Mesendoderm (in vitro differentiated cells): ENCODE data around the gene TEX26.

ENCODE experiments used
- DNase-seq: peaks from one replicate; pipeline ENCODE4 v3.0.0; 2013
- H2AK5ac ChIP-seq: 2 replicates; pipeline ENCODE4 v1.6.1; 2013; ENCODE audit warnings: low read length, inconsistent platforms
- H2BK120ac ChIP-seq: 2 replicates; pipeline ENCODE4 v1.6.1; 2013; ENCODE audit warnings: low read depth, mild to moderate bottlenecking, low read length, moderate library complexity, mixed read lengths
- H2BK15ac ChIP-seq: replicated peaks from 2 replicates; pipeline ENCODE4 v1.6.1; 2013; ENCODE audit warnings: low read depth, mild to moderate bottlenecking, moderate library complexity
- H2BK5ac ChIP-seq: 2 replicates; pipeline ENCODE4 v1.6.1; 2013; ENCODE audit warnings: low read length, inconsistent platforms
- H3K18ac ChIP-seq: 2 replicates; pipeline ENCODE4 v1.6.1; 2013; ENCODE audit warnings: mild to moderate bottlenecking, low read length, mixed read lengths
- H3K23ac ChIP-seq: one replicate; pipeline ENCODE4 v1.6.1; 2013; ENCODE audit warnings: low read length
- H3K27ac ChIP-seq: 2 replicates; pipeline ENCODE4 v1.5.1; 2013; ENCODE audit warnings: low read depth, mild to moderate bottlenecking, inconsistent platforms, low read length, moderate library complexity
- H3K27me3 ChIP-seq: 2 replicates; pipeline ENCODE4 v1.6.1; 2013; ENCODE audit warnings: low read length, control low read depth, mild to moderate bottlenecking, inconsistent platforms; ENCODE audit not compliant: insufficient read depth, poor library complexity
- H3K36me3 ChIP-seq: 2 replicates; pipeline ENCODE4 v1.6.1; 2013; ENCODE audit warnings: low read length, inconsistent platforms; ENCODE audit not compliant: control insufficient read depth, insufficient read depth
- H3K4ac ChIP-seq: one replicate; pipeline ENCODE4 v1.6.1; 2013; ENCODE audit warnings: low read depth, mild to moderate bottlenecking, low read length, moderate library complexity
- H3K4me1 ChIP-seq: 2 replicates; pipeline ENCODE4 v1.6.1; 2013; ENCODE audit warnings: low read depth, low read length, inconsistent platforms; ENCODE audit not compliant: control insufficient read depth
- H3K4me2 ChIP-seq: 2 replicates; pipeline ENCODE4 v1.6.1; 2013; ENCODE audit warnings: low read length
- H3K4me3 ChIP-seq: 2 replicates; pipeline ENCODE4 v1.5.1; 2013; ENCODE audit warnings: mild to moderate bottlenecking, low read length
- H3K56ac ChIP-seq: one replicate; pipeline ENCODE4 v1.6.1; 2013; ENCODE audit warnings: low read length
- H3K79me1 ChIP-seq: 2 replicates; pipeline ENCODE4 v1.6.1; 2013; ENCODE audit warnings: low read length, inconsistent platforms
- H3K79me2 ChIP-seq: 2 replicates; pipeline ENCODE4 v1.6.1; 2013; ENCODE audit warnings: mild to moderate bottlenecking, low read length; ENCODE audit not compliant: control insufficient read depth, insufficient read depth
- H3K9ac ChIP-seq: 2 replicates; pipeline ENCODE4 v1.6.1; 2013; ENCODE audit warnings: low read length, inconsistent platforms
- H4K5ac ChIP-seq: one replicate; pipeline ENCODE4 v1.6.1; 2013; ENCODE audit warnings: low read length
- H4K8ac ChIP-seq: one replicate; pipeline ENCODE4 v1.6.1; 2013; ENCODE audit warnings: low read depth, mild to moderate bottlenecking, control low read depth, low read length, moderate library complexity
- WGBS: extraction: QIAGEN DNeasy Blood & Tissue Kit; methylation state at CpG from one replicate; pipeline ENCODE4 v1.1.7; 2013; ENCODE audit warnings: low lambda C conversion rate, missing lambda C conversion rate; ENCODE audit not compliant: insufficient coverage; ENCODE audit errors: extremely low coverage; 5-methylcytosine and 5-hydroxymethylcytosine counted together

TEX26 gene

DNA sequence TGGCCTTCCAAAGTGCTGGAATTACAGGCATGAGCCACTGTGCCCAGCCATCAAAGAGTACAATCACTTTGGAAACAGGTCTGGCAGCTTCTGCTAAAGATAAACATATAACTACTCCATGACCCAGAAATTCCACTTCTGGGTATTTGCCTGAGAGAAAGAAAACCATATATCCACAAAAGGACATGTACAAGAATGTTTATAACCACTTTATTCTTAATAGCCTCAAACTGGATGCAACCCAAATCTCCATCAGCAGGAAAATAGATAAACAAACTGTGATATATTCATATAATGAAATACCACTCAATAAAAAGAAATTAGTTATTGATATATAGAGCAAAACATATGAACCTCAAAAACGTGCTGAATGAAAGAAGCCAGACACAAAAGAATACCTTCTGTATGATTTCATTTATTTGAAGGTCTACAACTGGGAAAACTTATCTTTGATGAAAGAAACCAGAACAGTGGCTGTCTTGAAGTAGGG, 40.5 kb downstream of the TEX26 start:
- no peak overlapping the region for H2BK120ac ChIP-seq
- no peak overlapping the region for H3K56ac ChIP-seq
- no peak overlapping the region for H4K5ac ChIP-seq
- no peaks in the 10 kb centered on the region for H3K79me2 ChIP-seq
- no peak overlapping the region for H4K8ac ChIP-seq
- H3K27me3 ChIP-seq = no peaks in the 10 kb centered on the region
- H3K36me3 ChIP-seq = no peaks in the 10 kb centered on the region
- no peak overlapping the region for H2AK5ac ChIP-seq
- H3K4ac ChIP-seq = no peak overlapping the region
- no CpG with 5 or more reads among the region's 1 CpG for WGBS
- no peak overlapping the region for H3K4me3 ChIP-seq
- H3K27ac ChIP-seq = no peak overlapping the region
- no peak overlapping the region for H3K18ac ChIP-seq
- no peak overlapping the region for H2BK15ac ChIP-seq
- no peak overlapping the region for H3K23ac ChIP-seq
- H3K4me1 ChIP-seq = no peaks in the 10 kb centered on the region
- H3K4me2 ChIP-seq = no peak overlapping the region
- DNase-seq = no peak
- H2BK5ac ChIP-seq = no peak overlapping the region
- no peak overlapping the region for H3K9ac ChIP-seq
- H3K79me1 ChIP-seq = no peaks in the 10 kb centered on the region

DNA sequence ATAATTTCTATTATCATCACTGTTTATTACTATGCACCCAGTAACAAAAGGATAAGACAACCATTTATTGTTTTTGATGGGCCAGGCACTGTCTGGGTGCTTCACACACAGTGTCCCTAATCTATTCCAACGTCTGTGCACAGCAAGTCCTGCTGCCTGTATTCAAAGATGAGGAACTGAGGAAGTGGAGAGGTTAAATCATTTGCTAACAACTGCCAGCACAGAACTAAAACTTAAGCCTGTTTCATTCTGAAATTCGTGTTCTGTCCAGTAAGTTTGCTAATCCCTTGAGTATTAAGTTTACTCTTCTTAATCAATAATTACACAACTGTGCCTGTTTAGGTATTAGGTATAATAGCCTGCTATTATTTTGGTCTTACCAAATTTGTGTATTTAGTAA, 41.9 kb downstream of the TEX26 start:
- H2BK120ac ChIP-seq = no peak overlapping the region
- H3K23ac ChIP-seq = no peak overlapping the region
- H3K36me3 ChIP-seq = no peaks in the 10 kb centered on the region
- H2BK15ac ChIP-seq = no peak overlapping the region
- H3K27me3 ChIP-seq = no peaks in the 10 kb centered on the region
- H3K9ac ChIP-seq = no peak overlapping the region
- no peak overlapping the region for H4K8ac ChIP-seq
- H3K4me2 ChIP-seq = no peak overlapping the region
- no peak overlapping the region for H3K18ac ChIP-seq
- H2AK5ac ChIP-seq = no peak overlapping the region
- no peak overlapping the region for H2BK5ac ChIP-seq
- H3K79me2 ChIP-seq = no peaks in the 10 kb centered on the region
- no CpG with 5 or more reads among the region's 2 CpGs for WGBS
- H3K79me1 ChIP-seq = no peaks in the 10 kb centered on the region
- H3K4me1 ChIP-seq = no peaks in the 10 kb centered on the region
- no peak overlapping the region for H3K27ac ChIP-seq
- H3K56ac ChIP-seq = no peak overlapping the region
- H3K4me3 ChIP-seq = no peak overlapping the region
- no peak overlapping the region for H3K4ac ChIP-seq
- H4K5ac ChIP-seq = no peak overlapping the region
- no peak for DNase-seq

DNA sequence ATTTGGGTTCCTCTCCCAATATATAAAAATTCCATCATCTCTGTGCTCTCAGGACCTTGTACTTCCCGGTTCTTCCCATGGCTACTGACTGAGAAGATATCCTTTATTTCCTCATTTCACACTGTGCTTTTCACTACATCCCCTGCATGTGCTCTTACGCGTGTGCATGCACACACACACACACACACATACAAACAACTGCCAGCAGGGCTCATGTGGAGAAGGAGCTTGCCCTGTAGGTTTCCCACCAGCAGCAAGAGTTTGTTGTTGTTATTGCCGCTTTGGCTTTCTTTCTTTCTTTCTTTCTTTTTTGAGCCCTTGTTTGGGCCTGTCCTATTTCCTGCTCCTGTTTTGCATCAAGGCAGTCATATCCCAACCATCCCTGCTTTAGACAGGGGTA, 43.6 kb downstream of the TEX26 start:
- DNase-seq = no peak

DNA sequence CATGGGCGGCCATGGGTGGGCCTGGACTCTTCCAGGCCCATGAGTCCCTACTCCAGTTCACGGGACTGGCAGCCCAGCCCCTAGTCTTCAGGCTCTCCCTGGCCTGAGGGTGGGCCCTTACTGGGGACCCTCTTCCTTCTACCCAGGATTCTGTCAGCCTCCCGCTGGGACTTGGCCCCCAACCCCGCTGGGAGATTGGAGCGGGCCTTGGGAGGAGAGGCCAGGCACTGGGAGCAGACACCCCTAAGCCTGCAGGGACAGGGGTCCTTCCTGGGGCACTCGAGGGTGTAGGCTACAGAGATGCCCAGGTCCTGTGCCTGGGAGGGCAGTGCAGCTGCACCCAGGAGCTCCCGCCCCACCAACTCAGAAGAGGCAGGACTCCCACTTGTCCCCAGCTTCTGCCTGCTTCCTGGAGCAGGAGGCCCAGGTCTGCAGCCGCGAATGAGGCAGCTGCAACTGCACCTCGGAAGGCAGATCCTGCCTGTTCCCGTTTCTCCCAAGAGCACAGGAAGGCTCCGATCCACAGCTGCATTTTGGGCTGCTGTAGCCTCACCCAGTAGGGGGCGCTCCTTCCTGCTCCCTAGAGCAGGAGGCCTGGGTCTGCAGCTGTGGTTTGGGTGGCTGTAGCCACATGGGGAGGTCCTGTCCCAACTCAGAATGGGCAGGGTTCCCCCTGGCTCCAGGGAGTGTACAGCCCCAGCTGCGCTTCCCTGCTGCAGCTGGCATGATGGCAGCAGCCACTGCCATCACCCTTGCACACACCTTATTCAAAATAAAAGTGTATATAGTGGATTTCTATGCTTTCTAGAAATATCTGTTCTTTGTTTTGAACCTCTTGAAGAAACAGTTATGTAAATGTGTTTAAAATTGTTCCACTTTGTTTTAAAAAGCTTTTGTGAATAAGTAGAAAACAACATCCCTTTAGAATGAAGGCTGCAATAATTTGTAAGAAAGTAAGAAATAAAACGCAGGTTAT, 46.8 kb downstream of the TEX26 start:
- Histone ChIP-seq H3K36me3 (no peaks in the 10 kb centered on the region), H2BK5ac (no peak overlapping the region), H2BK120ac (no peak overlapping the region), H4K5ac (no peak overlapping the region), H3K27ac (no peak overlapping the region), H2AK5ac (no peak overlapping the region), H3K9ac (no peak overlapping the region), H3K4ac (no peak overlapping the region), H3K18ac (no peak overlapping the region), H3K79me2 (no peaks in the 10 kb centered on the region), H3K27me3 (no peaks in the 10 kb centered on the region), H4K8ac (no peak overlapping the region), H3K4me1 (no peaks in the 10 kb centered on the region), H3K4me3 (no peak overlapping the region), H3K23ac (no peak overlapping the region), H3K56ac (peak overlapping the region; percentile 50), H3K79me1 (no peaks in the 10 kb centered on the region), H3K4me2 (no peak overlapping the region), H2BK15ac (no peak overlapping the region)
- no CpG with 5 or more reads among the region's 15 CpGs for WGBS
- DNase-seq = peak; percentile 90

More for the DNA sequence above, 43.6 kb downstream of the TEX26 start:
- H3K4ac ChIP-seq = no peak overlapping the region
- H2BK5ac ChIP-seq = no peak overlapping the region
- no peak overlapping the region for H4K8ac ChIP-seq
- no peak overlapping the region for H3K18ac ChIP-seq
- H3K79me2 ChIP-seq = no peaks in the 10 kb centered on the region
- WGBS = no CpG with 5 or more reads among the region's 4 CpGs
- no peak overlapping the region for H3K4me3 ChIP-seq
- no peaks in the 10 kb centered on the region for H3K27me3 ChIP-seq
- no peak overlapping the region for H2AK5ac ChIP-seq
- no peak overlapping the region for H3K23ac ChIP-seq
- no peak overlapping the region for H4K5ac ChIP-seq
- H3K56ac ChIP-seq = no peak overlapping the region
- no peak overlapping the region for H3K9ac ChIP-seq
- H3K36me3 ChIP-seq = no peaks in the 10 kb centered on the region
- no peak overlapping the region for H2BK15ac ChIP-seq
- no peak overlapping the region for H3K4me2 ChIP-seq
- H3K79me1 ChIP-seq = no peaks in the 10 kb centered on the region
- H2BK120ac ChIP-seq = no peak overlapping the region
- H3K4me1 ChIP-seq = no peaks in the 10 kb centered on the region
- H3K27ac ChIP-seq = no peak overlapping the region

DNA sequence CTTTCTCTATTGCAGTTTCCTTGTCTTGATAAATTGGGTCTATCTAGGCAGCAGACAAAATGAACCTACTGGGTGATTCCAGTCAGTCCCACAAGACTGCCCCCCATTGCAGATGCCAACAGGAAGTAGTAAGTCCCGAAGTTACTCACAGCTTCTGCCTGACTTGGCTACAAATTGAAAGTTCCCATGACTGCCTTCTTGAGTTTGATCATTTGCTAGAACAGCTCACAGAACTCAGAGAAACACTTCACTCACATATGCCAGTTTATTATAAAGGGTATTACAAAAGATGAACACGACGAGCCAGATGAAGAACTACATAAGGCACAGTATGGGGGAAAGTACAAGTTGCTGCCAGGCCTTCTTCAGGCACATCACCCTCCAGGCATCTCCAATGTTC, 50.0 kb downstream of the TEX26 start:
- DNase-seq = no peak

More for the DNA sequence above, 50.0 kb downstream of the TEX26 start:
- Histone ChIP-seq H3K4ac (no peak overlapping the region), H3K27me3 (no peaks in the 10 kb centered on the region), H2BK5ac (no peak overlapping the region), H2AK5ac (no peak overlapping the region), H3K23ac (no peak overlapping the region), H2BK120ac (no peak overlapping the region), H3K18ac (no peak overlapping the region), H3K9ac (no peak overlapping the region), H3K79me2 (no peaks in the 10 kb centered on the region), H2BK15ac (no peak overlapping the region), H3K36me3 (no peaks in the 10 kb centered on the region), H3K79me1 (no peaks in the 10 kb centered on the region), H3K27ac (no peak overlapping the region), H3K4me3 (no peak overlapping the region), H4K8ac (no peak overlapping the region), H3K56ac (no peak overlapping the region), H4K5ac (no peak overlapping the region), H3K4me2 (no peak overlapping the region), H3K4me1 (no peaks in the 10 kb centered on the region)
- no CpG with 5 or more reads among the region's 3 CpGs for WGBS
